Non-pigmented ciliary epithelial cell (primary cell): ENCODE measurements around the gene PISD.

Experiments used
- DNase-seq: peaks from one replicate; pipeline ENCODE4 v3.0.0-alpha.2; 2010; ENCODE audit warnings: low read depth

PISD gene

GRCh38 chr22:31572939-31573338, 89.1 kb downstream of the PISD start:
- no peak for DNase-seq

- DNase-seq, result no peak
These were observed 92.9 kb downstream of the PISD start for GRCh38 chr22:31569126-31569525.
